CD14-positive monocyte (primary cell): ENCODE results near the gene TSEN34. TPM values are rescaled to one million over a fixed set of nuclear protein-coding genes. Genes with fewer than 3 reads are reported as not detected.
"Not testable (repeated sequence)": the region's sequence is repeated elsewhere in the genome, so short reads cannot be mapped to it uniquely, and the experiment has no call there.

ENCODE experiments used
- DNase-seq, 3 donors: peaks; one replicate each; pipeline ENCODE4 v3.0.0-alpha.2; 2011 to 2022
- H2AFZ ChIP-seq: 2 replicates; pipeline ENCODE4 v1.6.0; 2012; ENCODE audit warnings: mild to moderate bottlenecking, low read depth, low read length, inconsistent platforms; ENCODE audit not compliant: insufficient read depth, poor library complexity, severe bottlenecking
- H3K27ac ChIP-seq, 2 donors: 1 replicate in 1 of 2; 2 replicates in 1 of 2; pipeline ENCODE4 v1.5.1; 2012 to 2013; ENCODE audit warnings: low read length in 2 of 2, control low read depth in 1 of 2, inconsistent platforms in 1 of 2, low read depth in 1 of 2, mild to moderate bottlenecking in 1 of 2
- H3K27me3 ChIP-seq, 2 donors: one replicate each; pipeline versions ENCODE4 v1.6.0 to v1.6.1; 2011 to 2013; ENCODE audit warnings: low read length in 2 of 2; ENCODE audit not compliant: control insufficient read depth in 2 of 2, insufficient read depth in 2 of 2
- H3K36me3 ChIP-seq, 2 donors: replicated peaks in 1 of 2; 1 replicate in 1 of 2; 2 replicates in 1 of 2; pipeline versions ENCODE4 v1.5.1 to v1.6.1; 2012 to 2013; ENCODE audit warnings: low read length in 2 of 2, control low read depth in 1 of 2, inconsistent platforms in 1 of 2, mild to moderate bottlenecking in 1 of 2; ENCODE audit not compliant: insufficient read depth in 2 of 2, control insufficient read depth in 1 of 2
- H3K4me1 ChIP-seq, 2 donors: 1 replicate in 1 of 2; 2 replicates in 1 of 2; pipeline versions ENCODE4 v1.5.1 to v1.6.1; 2012 to 2013; ENCODE audit warnings: low read length in 2 of 2, control low read depth in 1 of 2, inconsistent platforms in 1 of 2, mild to moderate bottlenecking in 1 of 2, moderate library complexity in 1 of 2; ENCODE audit not compliant: insufficient read depth in 2 of 2, control insufficient read depth in 1 of 2
- H3K4me2 ChIP-seq: replicated peaks from 2 replicates; pipeline ENCODE3; 2012; ENCODE audit warnings: low read length, moderate library complexity, mild to moderate bottlenecking; ENCODE audit not compliant: poor library complexity, severe bottlenecking; ENCODE audit errors: extremely low read depth
- H3K4me3 ChIP-seq, 3 experiments: fragments of 200-600 bp in 1 of 3; sonication (generic) in 1 of 3; replicated peaks in 1 of 3; 1 replicate in 2 of 3; 2 replicates in 1 of 3; pipeline ENCODE4 v1.5.1; 2011 to 2013; ENCODE audit warnings: low read length in 3 of 3, mild to moderate bottlenecking in 3 of 3, control low read depth in 2 of 3, low read depth in 2 of 3, inconsistent platforms in 1 of 3, moderate library complexity in 1 of 3
- H3K79me2 ChIP-seq: 2 replicates; pipeline ENCODE4 v1.6.0; 2012; ENCODE audit warnings: mild to moderate bottlenecking, control low read depth, inconsistent platforms, low read length, moderate library complexity; ENCODE audit not compliant: insufficient read depth
- H3K9ac ChIP-seq: 2 replicates; pipeline ENCODE4 v1.6.0; 2017; ENCODE audit warnings: low read length, mild to moderate bottlenecking; ENCODE audit not compliant: insufficient read depth, poor library complexity, severe bottlenecking
- H3K9me3 ChIP-seq, 2 donors: replicated peaks in 1 of 2; 1 replicate in 1 of 2; 2 replicates in 1 of 2; pipeline versions ENCODE4 v1.5.1 to v1.6.1; 2012 to 2013; ENCODE audit warnings: low read length in 2 of 2, control low read depth in 1 of 2; ENCODE audit not compliant: control insufficient read depth in 1 of 2, insufficient read depth in 1 of 2
- H4K20me1 ChIP-seq: 2 replicates; pipeline ENCODE4 v1.6.0; 2012; ENCODE audit warnings: mild to moderate bottlenecking, low read length, control low read depth, moderate library complexity; ENCODE audit not compliant: insufficient read depth
- H3K27ac Mint-ChIP-seq, 7 donors: one replicate each; pipeline ENCODE4 v1.8.0; 2020; ENCODE audit warnings: mild to moderate bottlenecking in 7 of 7, mixed read lengths in 7 of 7, moderate library complexity in 6 of 7, inconsistent platforms in 2 of 7
- H3K27me3 Mint-ChIP-seq, 3 donors: one replicate each; pipeline ENCODE4 v1.8.0; 2021 to 2022; ENCODE audit warnings: low read depth in 3 of 3, mild to moderate bottlenecking in 3 of 3, mixed read lengths in 3 of 3, moderate library complexity in 3 of 3, inconsistent platforms in 1 of 3
- H3K36me3 Mint-ChIP-seq, 2 donors: one replicate each; pipeline ENCODE4 v1.8.0; 2020; ENCODE audit warnings: mixed read lengths in 2 of 2, inconsistent platforms in 1 of 2, mild to moderate bottlenecking in 1 of 2
- H3K4me1 Mint-ChIP-seq: one replicate; pipeline ENCODE4 v1.8.0; 2020; ENCODE audit warnings: mild to moderate bottlenecking, mixed read lengths
- H3K4me3 Mint-ChIP-seq, 2 donors: one replicate each; pipeline ENCODE4 v1.8.0; 2020; ENCODE audit warnings: mild to moderate bottlenecking in 2 of 2, mixed read lengths in 2 of 2, moderate library complexity in 1 of 2
- H3K9me3 Mint-ChIP-seq, 7 donors: one replicate each; pipeline ENCODE4 v1.8.0; 2020 to 2022; ENCODE audit warnings: mixed read lengths in 7 of 7, mild to moderate bottlenecking in 6 of 7, moderate library complexity in 6 of 7, inconsistent platforms in 2 of 7
- WGBS: methylation state at CpG from one replicate; pipeline ENCODE4 v1.1.5; 2013; ENCODE audit warnings: missing lambda C conversion rate; ENCODE audit not compliant: insufficient coverage; 5-methylcytosine and 5-hydroxymethylcytosine counted together
- intact Hi-C, 2 donors: fragments of 100-400 bp; cut with micrococcal nuclease; formaldehyde crosslinking; loops; one replicate each; pipeline versions ENCODE4 v1.15.0 to v1.15.1; 2023
- polyA plus RNA-seq, 3 donors: library from polyadenylated mRNA; depleted of rRNA in 1 of 3; unstranded in 2 of 3; stranded (reverse) in 1 of 3; fragments of 300-500 nt in 2 of 3; fragments of >200 nt in 1 of 3; fragmentation: Illumina TruSeq in 2 of 3; gene quantifications; 1 replicate in 2 of 3; 2 replicates in 1 of 3; pipeline ENCODE4 v1.2.3, GENCODE V29; 2012 to 2021
- TF ChIP-seq, protein P1 (sequence below): fragments of 200-600 bp; IDR thresholded peaks from one replicate; pipeline ENCODE4 v1.8.0; 2022; ENCODE audit warnings: antibody characterized with exemption, mild to moderate bottlenecking

TSEN34 gene
- polyA plus RNA-seq, 3 donors: 59.3 to 125 (median 109) TPM

DNA sequence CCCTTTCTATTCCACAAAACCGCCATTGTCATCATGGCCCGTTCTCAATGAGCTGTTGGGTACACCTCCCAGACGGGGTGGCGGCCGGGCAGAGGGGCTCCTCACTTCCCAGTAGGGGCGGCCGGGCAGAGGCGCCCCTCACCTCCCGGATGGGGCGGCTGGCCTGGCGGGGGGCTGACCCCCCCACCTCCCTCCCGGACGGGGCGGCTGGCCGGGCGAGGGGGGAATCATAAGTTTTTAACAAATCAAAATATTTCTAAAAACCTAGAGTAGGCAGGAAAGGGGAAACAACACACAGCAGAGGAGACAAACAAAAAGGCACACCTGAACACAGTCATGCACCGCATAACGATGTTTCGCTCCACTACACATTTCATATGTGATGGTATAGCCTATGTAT, 23.6 kb downstream of the TSEN34 start:
- H3K27me3 Mint-ChIP-seq, DNase-seq, H3K4me2 ChIP-seq, H3K9me3 Mint-ChIP-seq, H3K4me3 ChIP-seq, H3K27me3 ChIP-seq, H3K9ac ChIP-seq, H3K27ac ChIP-seq, H2AFZ ChIP-seq, H3K9me3 ChIP-seq, H3K4me3 Mint-ChIP-seq: not testable (repeated sequence)
- Mint-ChIP-seq H3K36me3 (peaks cover 56 to 69% of the 10 kb centered on the region in 2 donors), H3K27ac (peak overlapping the region in 1 of 7 donors; percentile 65), H3K4me1 (peaks cover 68% of the 10 kb centered on the region)
- H3K79me2 ChIP-seq: peaks cover 46% of the 10 kb centered on the region
- peaks cover 37 to 65% of the 10 kb centered on the region in 2 donors for H3K4me1 ChIP-seq
- intact Hi-C loops: loop anchor here in 1 of 2 donors (5.0 kb wide), 1 partner anchor 33 kb away; no protein-coding TSS in a partner anchor
- H4K20me1 ChIP-seq: peaks cover 26% of the 10 kb centered on the region
- WGBS: no CpG with 5 or more reads among the region's 19 CpGs
- peaks cover 35 to 39% of the 10 kb centered on the region in 2 donors for H3K36me3 ChIP-seq

- TF ChIP-seq, protein P1, sequence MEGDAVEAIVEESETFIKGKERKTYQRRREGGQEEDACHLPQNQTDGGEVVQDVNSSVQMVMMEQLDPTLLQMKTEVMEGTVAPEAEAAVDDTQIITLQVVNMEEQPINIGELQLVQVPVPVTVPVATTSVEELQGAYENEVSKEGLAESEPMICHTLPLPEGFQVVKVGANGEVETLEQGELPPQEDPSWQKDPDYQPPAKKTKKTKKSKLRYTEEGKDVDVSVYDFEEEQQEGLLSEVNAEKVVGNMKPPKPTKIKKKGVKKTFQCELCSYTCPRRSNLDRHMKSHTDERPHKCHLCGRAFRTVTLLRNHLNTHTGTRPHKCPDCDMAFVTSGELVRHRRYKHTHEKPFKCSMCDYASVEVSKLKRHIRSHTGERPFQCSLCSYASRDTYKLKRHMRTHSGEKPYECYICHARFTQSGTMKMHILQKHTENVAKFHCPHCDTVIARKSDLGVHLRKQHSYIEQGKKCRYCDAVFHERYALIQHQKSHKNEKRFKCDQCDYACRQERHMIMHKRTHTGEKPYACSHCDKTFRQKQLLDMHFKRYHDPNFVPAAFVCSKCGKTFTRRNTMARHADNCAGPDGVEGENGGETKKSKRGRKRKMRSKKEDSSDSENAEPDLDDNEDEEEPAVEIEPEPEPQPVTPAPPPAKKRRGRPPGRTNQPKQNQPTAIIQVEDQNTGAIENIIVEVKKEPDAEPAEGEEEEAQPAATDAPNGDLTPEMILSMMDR: no peak
- peaks cover 26% of the 10 kb centered on the region for H4K20me1 ChIP-seq
- no peak overlapping the region for H2AFZ ChIP-seq
- Mint-ChIP-seq H3K36me3 (peaks cover 55 to 61% of the 10 kb centered on the region in 2 donors), H3K4me1 (peaks cover 60% of the 10 kb centered on the region), H3K27ac (peak overlapping the region in 6 of 7 donors; percentile 25 to 65 (median 61)), H3K27me3 (peaks cover 0 to 5% (median 0%) of the 10 kb centered on the region in 3 donors), H3K4me3 (no peak overlapping the region), H3K9me3 (no peaks in the 10 kb centered on the region)
- H3K9me3 ChIP-seq: no peaks in the 10 kb centered on the region
- intact Hi-C loops: no loop called here
- no peak overlapping the region for H3K9ac ChIP-seq
- no peaks in the 10 kb centered on the region for H3K27me3 ChIP-seq
- peaks cover 36 to 41% of the 10 kb centered on the region in 2 donors for H3K36me3 ChIP-seq
- no peak for DNase-seq
- H3K4me3 ChIP-seq: no peak overlapping the region
- H3K4me1 ChIP-seq: peaks cover 25 to 58% of the 10 kb centered on the region in 2 donors
- peaks cover 38% of the 10 kb centered on the region for H3K79me2 ChIP-seq
- peak overlapping the region in 1 of 2 donors; percentile 54 for H3K27ac ChIP-seq
- no peak overlapping the region for H3K4me2 ChIP-seq
- WGBS: 95% methylated on average over 4 of the region's 9 CpGs
These were observed 25.8 kb downstream of the TSEN34 start for GRCh38 chr19:54216869-54217268.

DNA sequence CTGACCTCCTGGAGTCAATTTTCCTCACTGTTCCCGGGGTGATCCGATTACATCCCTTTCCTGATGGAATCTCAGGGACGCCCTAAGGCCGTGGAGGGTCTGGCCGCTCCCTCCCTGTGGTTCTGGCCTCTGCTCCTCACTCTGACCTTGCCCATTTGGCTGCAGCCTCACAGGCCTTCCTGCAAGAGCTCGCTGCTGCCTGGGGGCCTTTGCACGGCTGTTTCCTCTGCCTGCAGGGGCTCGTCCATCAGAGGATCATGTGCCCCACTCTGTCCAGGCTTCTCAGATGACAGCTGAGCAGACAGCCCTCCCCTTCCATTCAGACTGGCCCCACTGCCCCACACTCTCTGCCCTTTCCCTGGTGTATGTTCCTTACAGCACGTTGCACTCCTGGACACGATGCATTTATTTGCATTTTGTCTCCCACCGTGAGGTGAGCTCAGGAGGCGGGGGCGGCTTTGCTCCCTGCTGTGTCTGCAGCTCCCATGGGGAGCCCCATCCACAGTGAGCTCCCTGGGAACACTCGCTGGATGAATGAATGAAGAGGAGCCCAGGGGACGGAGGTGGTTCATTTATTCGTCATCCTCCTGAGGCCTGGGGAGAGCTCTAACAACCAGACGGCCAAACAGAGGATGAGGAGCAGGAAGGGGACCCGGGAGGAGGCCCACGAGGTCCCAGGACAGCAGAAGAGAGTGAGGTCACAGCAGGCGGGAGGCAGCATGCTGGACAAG, 26.6 kb downstream of the TSEN34 start:
- DNase-seq, H3K4me3 ChIP-seq, H3K9ac ChIP-seq, H2AFZ ChIP-seq, H3K4me2 ChIP-seq, H3K27me3 Mint-ChIP-seq, H3K27me3 ChIP-seq, H3K9me3 ChIP-seq, H3K9me3 Mint-ChIP-seq, intact Hi-C loops: not testable (repeated sequence)
- H3K27ac ChIP-seq: peak overlapping the region in 1 of 2 donors; percentile 36
- H3K36me3 ChIP-seq: peaks cover 36 to 41% of the 10 kb centered on the region in 2 donors
- Mint-ChIP-seq H3K4me3 (peak overlapping the region in 1 of 2 donors; percentile 4), H3K36me3 (peaks cover 54 to 58% of the 10 kb centered on the region in 2 donors), H3K4me1 (peaks cover 62% of the 10 kb centered on the region), H3K27ac (peak overlapping the region in 6 of 7 donors; percentile 41 to 82 (median 64))
- WGBS: 81% methylated on average over 7 of the region's 20 CpGs
- H4K20me1 ChIP-seq: peaks cover 26% of the 10 kb centered on the region
- H3K4me1 ChIP-seq: peaks cover 32 to 58% of the 10 kb centered on the region in 2 donors
- H3K79me2 ChIP-seq: peaks cover 38% of the 10 kb centered on the region
